HG03280 (cell line): ENCODE results near the gene DUSP16.
"Not testable (repeated sequence)": the region's sequence is repeated elsewhere in the genome, so short reads cannot be mapped to it uniquely, and the experiment has no call there.

Experiments used
- ATAC-seq: cut with Tn5 transposase; IDR thresholded peaks from one replicate; pipeline ENCODE4 v1.9.1; 2021; ENCODE audit warnings: mild to moderate bottlenecking, moderate library complexity; ENCODE audit not compliant: unreplicated experiment

Gene DUSP16

DNA sequence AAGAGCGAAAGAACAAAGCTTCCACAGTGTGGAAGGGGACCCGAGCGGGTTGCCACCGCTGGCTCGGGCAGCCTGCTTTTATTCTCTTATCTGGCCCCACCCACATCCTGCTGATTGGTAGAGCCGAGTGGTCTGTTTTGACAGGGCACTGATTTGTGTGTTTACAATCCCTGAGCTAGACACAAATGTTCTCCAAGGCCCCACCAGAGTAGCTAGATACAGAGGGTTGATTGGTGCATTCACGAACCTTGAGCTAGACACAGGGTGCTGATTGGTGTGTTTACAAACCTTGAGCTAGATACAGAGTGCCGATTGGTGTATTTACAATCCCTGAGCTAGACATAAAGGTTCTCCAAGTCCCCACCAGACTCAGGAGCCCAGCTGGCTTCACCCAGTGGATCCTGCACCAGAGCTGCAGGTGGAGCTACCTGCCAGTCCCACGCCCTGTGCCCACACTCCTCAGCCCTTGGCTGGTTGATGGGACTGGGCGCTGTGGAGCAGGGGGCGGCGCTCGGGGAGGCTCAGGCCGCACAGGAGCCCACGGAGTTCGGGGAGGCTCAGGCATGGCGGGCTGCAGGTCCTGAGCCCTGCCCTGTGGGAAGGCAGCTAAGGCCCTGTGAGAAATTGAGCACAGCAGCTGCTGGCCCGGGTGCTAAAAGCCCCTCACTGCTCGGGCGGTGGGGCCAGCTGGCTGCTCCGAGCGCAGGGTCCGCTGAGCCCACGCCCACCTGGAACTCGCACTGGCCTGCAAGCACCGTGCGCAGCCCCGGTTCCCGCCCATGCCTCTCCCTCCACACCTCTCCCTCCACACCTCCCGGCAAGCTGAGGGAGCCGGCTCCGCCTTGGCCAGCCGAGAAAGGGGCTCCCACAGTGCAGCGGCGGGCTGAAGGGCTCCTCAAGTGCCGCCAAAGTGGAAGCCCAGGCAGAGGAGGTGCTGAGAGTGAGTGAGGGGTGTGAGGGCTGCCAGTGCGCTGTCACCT, 90.4 kb downstream of the DUSP16 start:
- not testable (repeated sequence) for ATAC-seq

DNA sequence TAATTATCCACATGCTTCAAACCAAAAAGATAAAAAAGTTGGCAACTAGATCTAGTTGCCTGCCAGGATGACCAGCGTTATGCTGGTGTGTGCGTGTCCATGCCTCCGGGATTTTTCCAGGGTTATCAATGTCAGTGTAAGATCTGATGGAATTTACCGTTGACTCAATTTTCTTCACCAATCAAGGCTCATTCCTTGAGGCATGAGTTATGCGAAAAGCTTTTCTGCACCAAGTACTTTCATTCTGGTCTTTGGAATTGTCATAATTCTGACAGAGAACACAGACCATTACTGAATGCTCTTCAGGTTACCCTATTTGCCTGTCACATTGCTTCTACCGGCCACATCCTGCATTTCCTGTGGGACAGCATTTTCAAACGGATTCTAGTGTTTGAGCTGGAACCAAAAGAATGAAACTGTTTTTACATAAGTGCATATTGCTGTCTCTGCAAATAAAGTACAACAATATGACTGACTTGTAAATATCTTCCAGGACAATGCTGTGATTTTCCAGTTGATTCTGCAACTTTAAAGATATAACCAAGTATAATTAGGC, 91.8 kb downstream of the DUSP16 start:
- no peak for ATAC-seq

DNA sequence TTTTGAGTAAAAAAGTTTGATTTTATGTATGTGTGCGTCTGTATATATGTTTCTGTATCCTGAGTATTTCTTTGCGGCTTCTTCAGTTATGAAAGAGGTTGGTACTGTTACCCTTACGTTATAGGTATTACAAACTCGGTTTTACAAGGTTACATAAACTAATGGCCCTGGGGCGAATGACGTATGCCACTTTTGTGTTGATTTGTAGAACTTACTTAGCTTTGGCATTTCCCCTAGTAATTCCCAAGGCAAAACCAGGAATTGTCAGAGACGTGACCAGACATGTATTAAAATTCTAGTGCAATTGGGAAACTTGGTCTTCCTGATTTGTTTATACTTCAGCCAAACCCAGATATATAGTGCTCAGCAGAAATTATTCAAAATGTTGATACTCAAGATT, 93.3 kb downstream of the DUSP16 start:
- no peak for ATAC-seq

DNA sequence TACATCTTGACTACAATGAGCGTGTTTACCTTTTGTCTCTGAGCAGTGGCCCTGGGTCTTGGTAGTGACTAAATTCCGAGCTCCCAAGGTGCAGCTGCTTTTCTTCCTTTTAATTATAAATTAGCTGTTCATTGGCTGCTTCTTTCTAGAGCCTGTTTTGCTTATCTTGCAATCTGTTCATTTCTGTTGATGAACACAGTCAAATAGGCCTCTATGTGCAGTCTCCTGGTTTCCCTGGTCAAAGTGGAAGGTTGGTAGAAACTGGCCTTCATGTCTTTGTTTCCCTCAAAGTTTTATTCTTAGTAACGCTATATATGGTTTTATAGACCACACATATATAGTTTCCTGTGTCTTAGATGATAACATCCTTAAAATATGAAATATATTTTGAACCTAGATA, 94.1 kb downstream of the DUSP16 start:
- no peak for ATAC-seq

DNA sequence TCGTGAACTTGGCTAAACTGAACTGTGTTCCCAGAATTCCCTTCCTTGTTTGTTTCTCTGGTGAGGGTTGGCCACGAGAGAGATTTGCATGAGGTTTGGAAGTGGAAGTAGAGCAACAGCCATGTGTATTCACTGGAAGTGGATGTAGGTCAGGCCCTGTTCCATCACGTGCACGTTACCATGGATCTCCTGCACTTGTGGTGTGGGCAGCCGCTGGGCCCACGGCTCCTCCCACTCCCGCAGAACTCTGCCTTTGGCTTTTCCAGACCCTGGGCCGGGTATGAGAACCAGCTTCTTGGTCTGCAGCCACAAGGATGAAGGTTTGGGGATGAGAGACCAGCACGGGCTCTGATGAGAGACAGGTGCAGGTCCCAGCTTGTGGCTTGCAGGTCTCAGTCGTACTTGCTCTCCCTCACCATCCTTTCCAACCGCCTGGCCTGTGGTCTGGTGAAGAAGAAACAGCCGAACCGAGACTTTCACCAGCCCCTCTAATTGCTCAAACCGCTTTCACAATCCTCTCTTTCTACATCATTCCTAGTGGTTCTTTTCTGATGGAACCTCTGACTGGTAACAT, 94.9 kb downstream of the DUSP16 start:
- ATAC-seq = no peak

DNA sequence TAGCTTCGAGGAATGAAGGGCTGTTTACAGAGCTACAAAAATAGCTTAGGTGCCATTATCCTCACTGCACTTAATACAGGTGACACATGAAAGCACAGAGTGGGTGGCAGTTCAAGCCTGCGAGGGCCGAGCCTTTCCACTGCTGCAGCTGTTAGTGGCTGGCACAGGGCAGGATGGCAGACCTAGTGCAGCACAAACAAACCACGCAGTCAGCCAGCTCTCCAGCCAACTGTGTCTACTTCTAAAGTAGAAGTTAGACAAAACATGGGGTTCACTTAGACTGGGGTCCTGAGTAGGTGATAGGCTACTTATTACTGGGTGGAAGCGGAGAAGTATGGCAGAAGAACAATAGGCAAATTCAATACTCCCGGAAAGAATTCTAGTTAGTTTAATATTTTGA, 95.4 kb downstream of the DUSP16 start:
- no peak for ATAC-seq

DNA sequence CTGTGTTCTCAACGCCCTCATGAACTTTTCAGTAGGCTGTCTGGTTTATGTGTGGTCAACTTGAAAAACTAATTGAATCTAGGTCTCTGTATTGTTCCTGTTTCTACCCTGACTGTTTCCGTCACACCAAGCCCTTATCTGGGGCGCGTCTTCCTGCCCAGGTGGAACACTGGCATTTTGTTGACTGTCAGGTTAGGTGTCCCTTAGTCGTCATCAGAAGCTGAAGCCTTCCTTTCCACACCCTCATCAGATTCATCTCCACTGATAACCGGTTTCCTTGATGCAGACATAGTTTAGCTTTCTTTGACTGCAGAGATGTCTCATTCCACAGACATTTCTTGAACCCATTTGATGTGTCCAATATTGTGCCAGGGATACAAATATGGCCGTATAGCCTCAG, 96.5 kb downstream of the DUSP16 start:
- ATAC-seq = no peak

DNA sequence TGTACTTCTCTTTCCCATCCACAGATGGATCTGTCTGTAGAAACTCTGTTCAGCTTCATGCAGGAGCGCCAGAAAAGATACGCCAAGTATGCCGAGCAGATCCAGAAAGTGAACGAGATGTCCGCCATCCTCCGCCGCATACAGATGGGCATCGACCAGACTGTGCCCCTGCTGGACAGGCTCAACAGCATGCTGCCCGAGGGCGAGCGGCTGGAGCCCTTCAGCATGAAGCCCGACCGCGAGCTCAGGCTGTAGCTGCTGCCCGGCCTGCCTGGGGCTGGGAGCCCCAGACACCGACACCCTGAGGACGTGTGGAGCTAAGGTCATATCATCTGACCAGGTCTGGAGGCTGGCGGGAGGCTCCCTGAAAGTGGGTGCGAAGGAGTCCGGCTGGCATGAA, 97.1 kb downstream of the DUSP16 start:
- ATAC-seq = no peak

DNA sequence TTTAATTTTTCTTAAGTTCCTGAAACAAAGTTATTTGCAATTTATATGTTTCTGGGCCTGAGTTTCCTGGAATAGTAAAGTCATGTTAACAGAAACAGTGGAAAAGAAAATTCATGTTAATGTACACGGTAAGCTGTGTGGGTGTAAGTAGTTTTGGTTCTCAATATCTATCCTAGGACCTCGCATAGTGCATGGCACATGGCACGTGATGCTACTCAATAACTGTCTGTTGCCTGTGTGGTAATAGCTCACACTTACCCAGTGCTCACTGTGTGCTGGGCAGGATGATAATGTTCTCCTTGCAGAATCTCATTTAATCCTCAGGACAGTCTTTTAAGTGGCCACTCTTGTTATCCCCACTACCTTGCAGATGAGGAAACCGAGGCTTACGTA, 100.7 kb downstream of the DUSP16 start:
- no peak for ATAC-seq

DNA sequence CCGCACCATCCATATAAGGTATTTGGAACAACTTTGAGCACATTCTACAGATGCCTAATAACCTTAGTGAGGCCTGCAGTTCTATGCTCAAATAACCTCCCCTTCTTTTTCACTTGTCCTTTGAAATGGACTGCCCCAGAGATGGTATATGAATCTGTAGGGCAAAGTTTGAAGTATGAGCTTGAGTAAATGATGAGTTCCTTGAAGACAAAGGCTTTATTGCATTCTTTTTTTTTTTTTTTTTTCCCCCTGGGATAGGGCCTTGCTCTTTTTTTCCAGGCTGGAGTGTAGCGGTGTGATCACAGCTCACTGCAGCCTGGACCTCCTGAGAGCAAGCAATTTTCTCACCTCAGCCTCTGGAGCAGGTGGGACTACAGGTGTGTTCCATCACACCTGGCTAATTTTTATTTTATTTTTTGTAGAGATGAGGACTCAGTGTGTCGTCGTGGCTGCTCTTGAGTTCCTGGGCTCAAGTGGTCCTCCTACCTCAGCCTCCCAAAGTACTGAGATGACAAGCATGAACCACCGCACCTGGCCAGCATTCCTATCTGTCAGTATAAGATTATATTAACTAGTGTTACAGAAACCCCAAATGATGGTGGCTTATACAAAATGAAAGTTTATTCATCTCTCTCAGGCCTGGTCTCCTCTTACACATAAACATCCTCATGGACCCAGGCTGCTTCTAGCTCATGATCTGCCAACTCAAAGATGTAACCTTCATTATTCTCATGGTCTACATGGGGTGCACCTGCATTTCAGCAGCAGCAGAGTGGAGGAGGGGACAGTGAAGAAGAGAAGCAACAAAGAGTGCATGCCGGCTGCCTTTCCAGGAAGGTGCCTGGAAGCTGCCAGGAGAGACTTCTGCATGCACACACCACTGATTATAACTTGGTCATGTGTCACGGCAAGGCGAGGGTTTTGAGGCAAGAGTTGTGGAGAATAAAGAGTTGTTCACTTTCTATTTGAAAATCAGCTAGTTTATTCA, 101.4 kb downstream of the DUSP16 start:
- no peak for ATAC-seq

DNA sequence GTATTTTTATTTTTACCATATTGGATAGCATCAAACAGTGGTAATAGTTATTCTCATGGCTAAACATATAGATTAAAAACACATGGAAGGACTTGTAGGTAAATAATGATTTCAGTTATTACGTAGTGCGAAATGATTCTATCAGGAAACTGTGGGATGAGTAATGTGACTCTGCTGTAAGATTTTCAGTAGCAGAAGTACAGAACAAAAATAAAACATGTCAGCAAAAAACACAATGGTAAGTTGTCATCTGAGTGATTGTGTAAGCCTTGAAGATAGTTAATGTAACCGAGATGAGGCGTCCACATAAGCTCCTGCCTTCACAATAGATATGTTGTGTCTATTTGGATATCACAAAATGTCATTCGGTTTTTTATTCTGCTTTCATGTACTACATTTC, 106.0 kb downstream of the DUSP16 start:
- no peak for ATAC-seq

DNA sequence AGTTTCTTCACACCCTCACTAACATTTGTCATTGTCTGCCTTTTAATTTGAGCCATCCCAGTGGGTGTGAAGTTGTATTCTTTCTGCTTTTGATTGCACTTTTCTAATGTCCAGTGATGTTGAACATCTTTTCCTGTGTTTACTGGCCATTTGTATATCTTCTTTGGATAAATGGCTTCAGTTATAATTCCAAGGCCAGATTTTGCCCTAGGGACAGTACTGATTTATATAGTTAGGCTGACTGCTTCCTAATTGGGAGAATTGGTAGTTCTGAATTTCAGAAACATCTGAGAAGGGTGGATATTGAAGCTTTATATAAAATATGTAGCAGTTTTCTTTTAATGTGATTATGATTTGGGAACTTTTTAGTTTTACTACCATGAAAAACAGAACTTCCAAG, 108.3 kb downstream of the DUSP16 start:
- ATAC-seq = no peak

DNA sequence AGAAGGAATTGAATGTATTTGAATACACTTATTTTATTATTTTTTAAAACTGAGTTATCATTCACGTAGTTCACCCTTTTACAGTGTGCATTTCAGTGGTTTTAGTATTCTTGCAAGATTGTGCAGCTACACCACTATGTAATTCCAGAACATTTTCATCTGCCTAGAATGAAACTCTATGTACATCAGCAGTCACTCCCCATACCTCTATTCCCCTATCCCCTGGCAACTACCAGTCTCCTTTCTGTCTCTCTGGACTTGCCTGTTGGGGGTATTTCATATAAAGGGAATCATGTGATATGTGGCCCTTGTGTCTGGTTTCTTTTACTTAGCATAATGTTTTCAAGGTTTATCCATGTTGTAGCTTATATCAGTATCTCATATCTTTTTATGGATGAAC, 109.0 kb downstream of the DUSP16 start:
- no peak for ATAC-seq

DNA sequence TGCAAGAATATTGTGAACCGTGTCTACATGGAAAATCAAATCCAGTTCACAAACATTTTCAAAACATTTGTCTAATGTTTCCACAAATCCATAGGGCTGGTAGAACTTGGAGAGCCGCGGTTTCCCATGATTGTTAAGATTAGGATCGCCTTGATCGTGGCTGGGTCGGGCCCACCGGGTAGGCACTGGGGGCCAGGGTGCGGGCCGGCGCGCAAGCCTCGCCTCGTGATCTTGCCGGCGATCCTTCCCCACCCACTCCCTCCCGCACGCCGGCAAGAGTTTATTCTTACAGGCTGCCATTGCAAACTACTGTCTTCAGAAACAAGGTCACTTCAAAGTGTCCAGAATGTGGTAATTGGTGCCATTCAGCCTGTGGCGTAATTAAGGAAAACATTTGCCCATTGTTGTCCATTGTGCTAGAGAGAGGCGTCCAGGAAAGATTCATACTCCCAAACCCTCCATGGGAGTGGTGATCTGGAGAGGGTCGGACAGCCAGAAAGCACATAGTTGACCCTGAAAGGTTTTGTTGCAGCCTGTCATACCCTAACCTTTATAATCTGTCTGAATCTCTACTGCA, 110.2 kb downstream of the DUSP16 start:
- ATAC-seq = no peak

DNA sequence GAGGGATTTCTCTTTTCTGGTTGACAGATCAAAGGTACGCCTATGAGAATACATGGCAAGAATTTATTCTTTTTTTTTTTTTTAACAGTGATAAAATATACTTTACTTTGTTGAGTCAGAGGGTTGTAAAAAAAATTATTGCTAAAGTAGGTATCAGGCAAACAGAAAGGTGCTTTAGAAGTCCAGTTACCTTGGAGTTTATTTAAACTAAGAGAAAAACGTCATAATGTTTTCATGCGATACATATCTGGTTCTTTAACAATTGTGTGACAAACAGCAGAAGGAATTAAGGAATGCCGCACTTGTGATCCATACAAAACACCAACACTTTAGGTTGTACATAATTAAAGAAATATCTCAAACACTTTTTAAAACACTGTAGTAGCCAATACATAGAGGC, 111.6 kb downstream of the DUSP16 start:
- ATAC-seq = no peak

DNA sequence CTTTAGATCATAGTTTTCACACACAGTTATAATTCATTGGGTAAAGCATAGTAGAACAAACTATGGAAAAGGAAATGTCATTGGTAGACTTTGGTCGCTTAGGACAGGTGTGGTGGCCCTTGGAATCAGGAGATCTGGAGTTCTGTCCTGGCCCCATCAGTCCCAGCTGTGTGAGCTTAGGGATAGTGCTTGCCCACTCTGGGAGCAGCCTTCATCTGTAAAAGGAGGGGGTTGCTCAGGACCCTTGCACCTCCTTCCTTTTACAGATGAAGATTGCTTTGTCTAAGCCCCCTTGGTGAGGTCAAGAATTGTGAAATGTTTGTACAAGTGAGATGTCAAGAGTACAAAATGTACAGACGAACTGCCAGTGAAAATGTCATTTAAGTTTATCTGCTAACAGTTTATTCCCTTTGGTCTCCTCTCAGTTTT, 112.6 kb downstream of the DUSP16 start:
- no peak for ATAC-seq

DNA sequence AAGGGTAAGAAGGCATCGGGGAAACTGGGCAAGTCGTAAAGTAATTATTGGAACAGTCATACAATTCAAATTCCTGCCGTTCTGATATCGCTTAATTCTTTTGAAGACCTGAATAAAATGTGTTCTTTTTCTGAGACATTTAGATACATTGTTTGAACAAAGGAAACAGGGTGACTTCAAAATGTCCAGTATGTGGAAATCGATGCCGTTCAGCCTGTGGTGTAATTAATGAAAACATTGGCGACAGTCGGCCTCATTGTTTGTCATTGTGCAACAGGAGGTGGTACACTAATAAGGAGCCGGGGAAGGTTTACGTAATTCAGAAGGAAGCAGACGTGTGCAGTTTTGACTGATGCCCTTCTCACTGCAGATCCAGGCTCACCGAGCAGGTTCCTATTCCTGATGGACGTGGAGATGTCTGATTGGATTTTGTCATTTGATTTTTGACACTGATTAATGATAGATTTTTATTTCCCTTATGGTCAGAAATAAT, 113.1 kb downstream of the DUSP16 start:
- no peak for ATAC-seq

DNA sequence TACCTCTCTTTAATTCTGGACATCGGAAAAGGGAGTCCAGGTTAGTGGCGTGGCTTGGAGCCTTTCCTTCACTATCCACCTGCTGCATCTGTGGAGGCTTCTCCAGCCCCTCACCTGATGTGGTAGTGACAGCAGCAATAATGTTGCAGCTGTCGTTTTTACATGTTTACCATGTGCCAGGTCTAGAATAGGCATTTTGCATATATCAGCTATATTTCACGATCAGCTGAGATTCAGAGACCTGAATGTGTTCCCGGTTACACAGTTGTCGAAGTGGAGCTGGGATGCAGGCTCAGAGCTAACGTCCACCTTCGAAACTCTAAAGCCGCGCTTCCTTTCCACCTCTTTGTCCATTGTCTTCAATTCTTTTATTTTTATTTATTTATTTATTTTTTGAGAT, 114.8 kb downstream of the DUSP16 start:
- ATAC-seq = no peak

DNA sequence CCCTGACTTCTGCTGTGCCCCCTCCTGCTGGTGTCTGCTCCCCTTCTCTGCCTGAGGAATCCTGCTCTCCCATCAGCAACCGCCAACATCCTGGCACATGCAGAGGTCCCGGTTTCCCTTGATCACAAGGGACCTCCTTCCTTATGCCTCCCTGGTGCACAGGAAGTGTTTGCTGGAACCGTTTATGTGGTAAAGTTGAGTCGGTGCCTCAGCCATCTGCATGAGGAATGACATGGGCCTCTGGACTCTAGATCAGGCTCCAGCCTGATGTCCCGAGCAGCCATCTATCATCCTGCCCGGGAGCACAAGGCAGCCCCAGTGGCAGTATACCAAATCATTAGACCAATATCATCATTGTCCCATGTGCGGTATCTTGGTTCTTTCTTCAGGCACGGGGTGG, 115.4 kb downstream of the DUSP16 start:
- ATAC-seq = no peak

DNA sequence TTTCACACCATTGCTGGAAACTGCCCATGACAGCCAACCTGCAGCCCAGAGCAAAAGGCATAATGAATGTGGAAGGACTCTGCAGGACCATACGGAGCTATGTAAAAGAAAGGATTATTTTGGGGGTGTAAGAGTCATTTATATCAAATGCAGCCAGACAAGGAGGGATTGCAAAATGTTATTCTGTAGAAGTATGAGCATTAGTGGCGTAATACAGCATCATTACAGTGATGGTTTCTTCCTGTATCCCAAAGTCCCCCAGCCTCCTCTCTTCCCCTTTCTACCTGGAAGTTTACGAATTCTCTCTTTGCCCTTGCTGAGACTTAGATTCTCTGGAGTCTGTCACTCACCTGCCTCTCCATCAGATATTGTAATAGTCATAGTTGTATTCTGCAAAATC, 115.9 kb downstream of the DUSP16 start:
- no peak for ATAC-seq

DNA sequence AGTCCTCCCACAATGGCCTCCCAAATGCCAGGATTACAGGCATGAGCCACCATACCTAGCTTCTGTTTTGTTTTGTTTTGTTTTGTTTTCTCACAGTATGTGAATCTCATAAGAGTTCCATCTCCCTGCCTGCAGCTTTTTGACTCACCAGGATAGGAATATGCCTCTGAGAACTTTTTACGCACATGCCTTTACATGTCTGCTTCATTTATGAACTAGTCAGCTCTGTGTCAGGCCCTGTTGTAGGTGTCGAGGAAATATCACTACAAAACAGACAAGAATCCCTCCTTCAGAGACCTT, 116.8 kb downstream of the DUSP16 start:
- no peak for ATAC-seq
